Fibroblast of lung (primary cell): Measurements from ENCODE around the gene ARPC5L.

Experiments
- CTCF ChIP-seq, 2 donors: IDR thresholded peaks in 1 of 2; conservative IDR thresholded peaks in 1 of 2; 1 replicate in 1 of 2; 2 replicates in 1 of 2; pipeline ENCODE4 v1.5.1; 2011 to 2012; ENCODE audit warnings: low read length in 2 of 2, control low read depth in 1 of 2, inconsistent platforms in 1 of 2, low read depth in 1 of 2, mild to moderate bottlenecking in 1 of 2
- EZH2 ChIP-seq: IDR thresholded peaks from 2 replicates; pipeline ENCODE4 v1.5.1; 2012; ENCODE audit warnings: low read length, control low read depth, mild to moderate bottlenecking; ENCODE audit errors: missing control alignments

- TF ChIP-seq CTCF (conservative IDR thresholded peaks at IDR 0.05 in 1 of 2, IDR thresholded peaks at IDR 0.05 in 1 of 2; ENCODE audit: low read depth in 1 of 2, low read length in 2 of 2) (no peak), EZH2 (no peak)
Measured at GRCh38 chr9:124870723-124871122, 8.8 kb downstream of the ARPC5L start.
